ENCODE measurements around the gene NOSTRIN. TPM values are rescaled to one million over a fixed set of nuclear protein-coding genes. Genes with fewer than 3 reads are reported as not detected.

The NOSTRIN gene
- total and polyA plus RNA-seq, 2 of the 8 experiments (the other 6 are each of a cell fraction or from before 2014, with no cell fraction given), result not detected

- TF ChIP-seq CHD7 (IDR thresholded peaks at IDR 0.05; ENCODE audit: insufficient replicate concordance, low read length), result no peak
- no peak for TF ChIP-seq POLR2AphosphoS5 (IDR thresholded peaks at IDR 0.05; ENCODE audit: low read depth, low read length)
- no peak for TF ChIP-seq RBBP5 (IDR thresholded peaks at IDR 0.05; ENCODE audit: borderline replicate concordance, low read depth, low read length)
- TF ChIP-seq PHF8 (conservative IDR thresholded peaks at IDR 0.05; ENCODE audit: low read depth, low read length), result no peak
- no peak for TF ChIP-seq GTF2F1 (IDR thresholded peaks at IDR 0.05; ENCODE audit: borderline replicate concordance, low read depth, low read length)
- TF ChIP-seq TBP (IDR thresholded peaks at IDR 0.05; ENCODE audit: low read depth, low read length), result no peak
- no peak for TF ChIP-seq KDM4A (IDR thresholded peaks at IDR 0.05; ENCODE audit: low read depth, low read length, severe bottlenecking)
- no peak for TF ChIP-seq HDAC6 (IDR thresholded peaks at IDR 0.05; ENCODE audit: low read depth, low read length)
- no peak for TF ChIP-seq MAX (IDR thresholded peaks at IDR 0.05)
- TF ChIP-seq RFX5 (IDR thresholded peaks at IDR 0.05; ENCODE audit: borderline replicate concordance, low read depth, low read length), result no peak
- no peak for TF ChIP-seq TEAD4 (IDR thresholded peaks at IDR 0.05; ENCODE audit: low read depth, low read length)
Measured at GRCh38 chr2:168796090-168796577, 6.3 kb upstream of the NOSTRIN start (continued).

Data from H1 (cell line).